Measurements from ENCODE around the gene MKI67. TPM values are rescaled to one million over a fixed set of nuclear protein-coding genes. Genes with fewer than 3 reads are reported as not detected.

MKI67 gene
- total and polyA plus RNA-seq, 2 of the 13 experiments (the other 11 are each of a cell fraction or from before 2014, with no cell fraction given): 6.7 to 22.9 TPM

GRCh38 chr10:128098631-128099030, 27.6 kb downstream of the MKI67 start:
- POLR2A ChIA-PET: no interaction called here
- Histone ChIP-seq H3K27ac (ENCODE audit: extremely low read length, insufficient read depth, low read length) (no peak overlapping the region), H3K9ac (ENCODE audit: insufficient read depth, low read depth, low read length) (no peak overlapping the region), H3K79me2 (ENCODE audit: insufficient read depth, low read length) (no peaks in the 10 kb centered on the region), H3K4me3 (replicated peaks in 1 of 3; ENCODE audit: insufficient read depth in 1 of 3, low read depth in 2 of 3, low read length in 3 of 3) (no peak overlapping the region), H3K36me3 (replicated peaks in 1 of 2; ENCODE audit: control insufficient read depth in 1 of 2, insufficient read depth in 2 of 2, low read length in 2 of 2) (peaks cover 13 to 55% of the 10 kb centered on the region in 2 experiments), H3K27me3 (ENCODE audit: control insufficient read depth in 1 of 2, insufficient read depth in 2 of 2, low read length in 2 of 2) (no peaks in the 10 kb centered on the region; a peak in 1 of 5 replicates), H3K4me2 (ENCODE audit: low read depth, low read length) (no peak overlapping the region), H3K4me1 (ENCODE audit: insufficient read depth, low read length) (no peaks in the 10 kb centered on the region), H4K20me1 (ENCODE audit: insufficient read depth, low read length) (no peaks in the 10 kb centered on the region), H2AFZ (ENCODE audit: low read length) (no peak overlapping the region), H3K9me3 (ENCODE audit: low read length) (no peaks in the 10 kb centered on the region)
- BruUV-seq (replicated peaks): no TSS peak
- intact Hi-C loops (cut with micrococcal nuclease; ENCODE audit: unreplicated experiment): no loop called here
- FAIRE-seq (no peak), ATAC-seq (no peak), DNase-seq (ENCODE audit: low spot score) (no peak)
- CTCF ChIA-PET (ENCODE audit: low intra/inter-chr PET ratio, low total read pairs): no interaction called here
- WGBS (ENCODE audit: low lambda C conversion rate): 95% methylated on average over 9 of the region's 10 CpGs
- in situ Hi-C loops (cut with HindIII; ENCODE audit: extremely low pct_ligation_motif_present, low pct_unique_long_range_greater_than_20kb): loop anchor here (25.0 kb wide), 1 partner anchor 439 kb away; no protein-coding TSS in a partner anchor
- no peak for TF ChIP-seq RFXAP (CRISPR knock-in tag; IDR thresholded peaks at IDR 0.05; ENCODE audit: borderline replicate concordance)
- no peak for TF ChIP-seq ZMAT3 (CRISPR knock-in tag; conservative IDR thresholded peaks at IDR 0.05)
- no peak for TF ChIP-seq BRD4 (CRISPR knock-in tag; IDR thresholded peaks at IDR 0.05)
- TF ChIP-seq FOXA1 (IDR thresholded peaks at IDR 0.05): no peak
- no peak for TF ChIP-seq FOXA1 (CRISPR knock-in tag; IDR thresholded peaks at IDR 0.05)
- TF ChIP-seq ZNF253 (CRISPR knock-in tag; IDR thresholded peaks at IDR 0.05; ENCODE audit: borderline replicate concordance): no peak
- TF ChIP-seq ZNF589 (CRISPR knock-in tag; conservative IDR thresholded peaks at IDR 0.05): no peak
- no peak for TF ChIP-seq ZNF235 (CRISPR knock-in tag; IDR thresholded peaks at IDR 0.05; ENCODE audit: borderline replicate concordance)
- TF ChIP-seq BATF2 (CRISPR knock-in tag; IDR thresholded peaks at IDR 0.05): no peak
- no peak for TF ChIP-seq DMTF1 (CRISPR knock-in tag; IDR thresholded peaks at IDR 0.05)
- TF ChIP-seq ZNF616 (CRISPR knock-in tag; IDR thresholded peaks at IDR 0.05; ENCODE audit: low read depth): no peak
- TF ChIP-seq ZNF350 (CRISPR knock-in tag; IDR thresholded peaks at IDR 0.05; ENCODE audit: borderline replicate concordance, low read depth): no peak
- no peak for TF ChIP-seq NFKBIZ (CRISPR knock-in tag; IDR thresholded peaks at IDR 0.05)
- TF ChIP-seq ZNF430 (CRISPR knock-in tag; IDR thresholded peaks at IDR 0.05): no peak
- no peak for TF ChIP-seq HOXD1 (CRISPR knock-in tag; IDR thresholded peaks at IDR 0.05)
- no peak for TF ChIP-seq SALL1 (CRISPR knock-in tag; IDR thresholded peaks at IDR 0.05)
